Right atrium auricular region (tissue), 2 donors: ENCODE data around the gene HOXB1. TPM values are rescaled to one million over a fixed set of nuclear protein-coding genes. Genes with fewer than 3 reads are reported as not detected.

Source experiments
- DNase-seq: peaks from one replicate; pipeline ENCODE4 v3.0.0-alpha.2; 2019; ENCODE audit warnings: low spot score
- H3K27ac ChIP-seq, 2 donors: fragments of 200-600 bp; sonication (generic); 1 replicate in 1 of 2; 2 replicates in 1 of 2; pipeline ENCODE4 v1.5.1; 2016 to 2019
- H3K27me3 ChIP-seq, 2 donors: fragments of 200-600 bp; sonication (generic); one replicate each; pipeline versions ENCODE4 v1.5.1 to v1.6.0; 2017 to 2019
- H3K36me3 ChIP-seq: fragments of 200-600 bp; sonication (generic); one replicate; pipeline ENCODE4 v1.5.1; 2016
- H3K4me1 ChIP-seq, 2 donors: fragments of 200-600 bp; sonication (generic); one replicate each; pipeline versions ENCODE4 v1.5.1 to v1.6.0; 2017 to 2019
- H3K4me3 ChIP-seq, 2 donors: fragments of 200-600 bp; sonication (generic); 1 replicate in 1 of 2; 2 replicates in 1 of 2; pipeline ENCODE4 v1.5.1; 2017 to 2019; ENCODE audit warnings: mild to moderate bottlenecking in 1 of 2, moderate library complexity in 1 of 2
- H3K9me3 ChIP-seq, 2 donors: fragments of 200-600 bp; sonication (generic); one replicate each; pipeline ENCODE4 v1.5.1; 2019
- total RNA-seq, 2 donors: library from RNA; depleted of rRNA; stranded (reverse); fragments of >200 nt; gene quantifications; one replicate each; pipeline ENCODE4 v1.1.0, GENCODE V29; 2016
- TF ChIP-seq, protein P1 (sequence below), 2 donors: fragments of 200-600 bp; sonication (generic); IDR thresholded peaks; one replicate each; pipeline ENCODE4 v1.5.1; 2019; ENCODE audit warnings: antibody characterized with exemption in 2 of 2

The HOXB1 gene
- total RNA-seq, 2 donors from 2014 or later = not detected

DNA sequence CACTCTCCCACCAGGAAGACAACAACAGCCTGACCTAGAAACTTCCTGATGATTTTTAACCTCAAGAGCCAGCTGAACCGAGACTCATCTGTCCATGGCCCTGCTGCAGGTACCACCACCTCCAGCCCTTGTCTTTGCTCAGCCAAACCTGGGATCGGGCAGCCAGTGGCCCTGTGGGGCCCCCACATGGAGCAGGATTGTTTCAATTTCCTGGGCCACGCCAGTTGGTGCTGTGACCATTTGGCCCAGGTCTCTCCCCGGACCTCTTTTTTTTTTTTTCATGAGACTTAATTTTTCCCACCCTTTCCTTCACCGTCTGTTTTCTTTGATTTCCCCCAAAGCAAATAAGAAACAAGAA, 22.4 kb upstream of the HOXB1 start:
- Histone ChIP-seq H3K27me3 (peaks cover 4 to 7% of the 10 kb centered on the region in 2 donors), H3K27ac (peak overlapping the region in 1 of 2 donors; percentile 48), H3K4me3 (no peak overlapping the region), H3K9me3 (no peaks in the 10 kb centered on the region), H3K36me3 (no peaks in the 10 kb centered on the region), H3K4me1 (peaks cover 0 to 22% of the 10 kb centered on the region in 2 donors)
- DNase-seq = no peak
- TF ChIP-seq, protein P1, sequence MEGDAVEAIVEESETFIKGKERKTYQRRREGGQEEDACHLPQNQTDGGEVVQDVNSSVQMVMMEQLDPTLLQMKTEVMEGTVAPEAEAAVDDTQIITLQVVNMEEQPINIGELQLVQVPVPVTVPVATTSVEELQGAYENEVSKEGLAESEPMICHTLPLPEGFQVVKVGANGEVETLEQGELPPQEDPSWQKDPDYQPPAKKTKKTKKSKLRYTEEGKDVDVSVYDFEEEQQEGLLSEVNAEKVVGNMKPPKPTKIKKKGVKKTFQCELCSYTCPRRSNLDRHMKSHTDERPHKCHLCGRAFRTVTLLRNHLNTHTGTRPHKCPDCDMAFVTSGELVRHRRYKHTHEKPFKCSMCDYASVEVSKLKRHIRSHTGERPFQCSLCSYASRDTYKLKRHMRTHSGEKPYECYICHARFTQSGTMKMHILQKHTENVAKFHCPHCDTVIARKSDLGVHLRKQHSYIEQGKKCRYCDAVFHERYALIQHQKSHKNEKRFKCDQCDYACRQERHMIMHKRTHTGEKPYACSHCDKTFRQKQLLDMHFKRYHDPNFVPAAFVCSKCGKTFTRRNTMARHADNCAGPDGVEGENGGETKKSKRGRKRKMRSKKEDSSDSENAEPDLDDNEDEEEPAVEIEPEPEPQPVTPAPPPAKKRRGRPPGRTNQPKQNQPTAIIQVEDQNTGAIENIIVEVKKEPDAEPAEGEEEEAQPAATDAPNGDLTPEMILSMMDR (IDR thresholded peaks at IDR 0.05) = no peak

DNA sequence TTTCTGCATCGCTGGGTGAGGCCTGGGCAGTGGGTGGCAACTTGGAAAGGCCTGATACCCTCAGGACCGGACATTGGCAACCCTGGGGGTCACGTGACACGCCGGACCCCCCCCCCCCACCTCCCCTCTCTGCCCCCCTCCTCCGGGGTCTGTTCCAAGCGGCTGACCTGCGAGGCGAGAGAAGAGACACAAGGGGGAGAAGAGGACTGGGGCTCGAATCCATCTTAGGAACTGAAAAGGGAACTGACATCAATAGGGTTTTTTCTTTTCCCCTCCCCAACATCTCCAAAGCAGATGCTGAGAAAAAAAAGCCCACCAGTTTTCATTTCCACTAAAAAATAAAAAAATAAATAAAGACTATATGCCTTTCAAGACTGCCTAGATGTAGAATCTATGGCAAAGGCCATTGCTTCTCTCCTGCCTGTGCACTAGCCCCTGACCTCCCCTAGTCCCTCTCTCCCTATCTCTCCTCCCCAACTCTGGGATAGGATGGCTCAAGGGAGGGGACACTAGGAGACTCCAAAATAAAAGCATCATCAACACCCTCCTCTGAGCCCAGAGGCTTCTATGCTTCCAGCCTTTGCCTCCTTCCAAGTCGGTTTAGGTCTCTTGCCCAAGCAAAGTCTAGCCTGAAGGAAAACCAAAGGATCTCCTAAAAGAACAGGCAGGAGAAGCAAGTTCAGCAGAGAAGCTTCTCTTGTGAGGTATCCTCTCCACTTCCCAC, 21.8 kb upstream of the HOXB1 start:
- H3K4me1 ChIP-seq = peaks cover 0 to 22% of the 10 kb centered on the region in 2 donors

DNA sequence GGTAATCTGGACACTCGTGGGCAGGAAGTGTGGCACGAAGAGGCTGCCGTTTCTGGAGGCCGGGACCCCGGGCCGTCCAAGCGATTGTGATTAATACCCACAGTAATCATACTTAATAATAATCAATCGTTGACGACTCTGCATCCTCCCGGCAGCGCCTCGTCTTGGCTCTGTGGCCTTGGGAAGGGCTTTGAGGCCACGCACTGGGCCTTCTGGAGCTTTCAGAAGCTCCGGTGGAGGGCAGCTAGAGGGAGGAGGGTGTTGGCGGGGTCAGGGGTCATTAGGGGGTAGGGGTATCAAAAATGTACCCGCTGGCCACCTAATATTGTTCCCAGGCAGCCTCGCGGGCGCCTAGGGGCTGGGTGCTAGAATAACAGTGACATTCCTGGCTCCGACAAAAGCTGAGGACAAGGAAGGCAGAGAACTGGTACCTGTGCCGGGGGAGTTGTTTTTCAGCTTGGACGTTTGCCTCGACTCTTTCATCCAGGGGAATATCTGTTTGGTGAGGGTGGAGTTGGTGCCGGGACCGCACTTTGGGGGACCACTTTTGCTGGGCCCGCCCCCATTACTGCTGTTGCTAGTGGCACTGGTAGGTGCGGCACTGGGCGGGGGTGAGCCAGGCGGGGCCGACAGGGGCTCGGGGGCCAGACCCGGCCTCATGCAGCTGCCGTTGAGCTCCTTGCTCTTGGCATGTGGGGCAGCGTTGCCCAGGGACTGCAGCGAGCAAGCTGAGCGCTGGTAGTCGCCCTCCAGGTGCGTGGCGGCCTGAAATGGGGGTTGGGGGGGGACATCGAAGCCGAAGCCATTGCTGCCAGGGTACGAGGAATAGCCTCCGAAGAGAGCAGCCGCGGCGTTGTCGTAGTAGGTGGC, 21.0 kb upstream of the HOXB1 start:
- H3K4me3 ChIP-seq = no peak overlapping the region
- TF ChIP-seq, protein P1 (IDR thresholded peaks at IDR 0.05) = no peak
- peaks cover 0 to 14% of the 10 kb centered on the region in 2 donors for H3K4me1 ChIP-seq
- no peak overlapping the region for H3K27ac ChIP-seq
- no peaks in the 10 kb centered on the region for H3K36me3 ChIP-seq
- no peaks in the 10 kb centered on the region for H3K9me3 ChIP-seq
- H3K27me3 ChIP-seq = peaks cover 4 to 7% of the 10 kb centered on the region in 2 donors
- DNase-seq = no peak

More for the DNA sequence above, 21.8 kb upstream of the HOXB1 start:
- no peak for DNase-seq
- Histone ChIP-seq H3K9me3 (no peaks in the 10 kb centered on the region), H3K27ac (peak overlapping the region in 1 of 2 donors; percentile 48), H3K36me3 (no peaks in the 10 kb centered on the region), H3K4me3 (no peak overlapping the region), H3K27me3 (peaks cover 4 to 7% of the 10 kb centered on the region in 2 donors)
- TF ChIP-seq, protein P1 (IDR thresholded peaks at IDR 0.05) = no peak

DNA sequence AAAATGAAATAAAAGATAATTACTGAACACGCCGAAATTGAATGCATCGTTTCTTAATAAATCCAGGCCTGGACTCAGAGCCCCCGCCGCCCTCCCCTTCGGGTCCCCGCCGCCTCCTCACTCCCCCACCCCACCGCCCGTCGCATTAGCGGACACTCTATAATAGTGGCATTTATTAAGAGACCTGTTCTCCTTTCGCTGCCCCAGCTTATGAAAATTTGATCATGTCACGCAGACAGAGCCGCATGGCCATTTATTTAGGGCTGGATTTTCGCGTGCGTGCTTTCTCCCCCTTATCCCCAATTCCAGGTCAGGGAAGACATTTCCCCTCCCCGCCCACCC, 20.4 kb upstream of the HOXB1 start:
- peaks cover 0 to 11% of the 10 kb centered on the region in 2 donors for H3K4me1 ChIP-seq
- no peak overlapping the region for H3K4me3 ChIP-seq
- H3K27ac ChIP-seq = no peak overlapping the region
- no peaks in the 10 kb centered on the region for H3K36me3 ChIP-seq
- DNase-seq = no peak
- H3K9me3 ChIP-seq = no peaks in the 10 kb centered on the region
- TF ChIP-seq, protein P1 (IDR thresholded peaks at IDR 0.05) = no peak
- H3K27me3 ChIP-seq = peaks cover 4 to 7% of the 10 kb centered on the region in 2 donors

DNA sequence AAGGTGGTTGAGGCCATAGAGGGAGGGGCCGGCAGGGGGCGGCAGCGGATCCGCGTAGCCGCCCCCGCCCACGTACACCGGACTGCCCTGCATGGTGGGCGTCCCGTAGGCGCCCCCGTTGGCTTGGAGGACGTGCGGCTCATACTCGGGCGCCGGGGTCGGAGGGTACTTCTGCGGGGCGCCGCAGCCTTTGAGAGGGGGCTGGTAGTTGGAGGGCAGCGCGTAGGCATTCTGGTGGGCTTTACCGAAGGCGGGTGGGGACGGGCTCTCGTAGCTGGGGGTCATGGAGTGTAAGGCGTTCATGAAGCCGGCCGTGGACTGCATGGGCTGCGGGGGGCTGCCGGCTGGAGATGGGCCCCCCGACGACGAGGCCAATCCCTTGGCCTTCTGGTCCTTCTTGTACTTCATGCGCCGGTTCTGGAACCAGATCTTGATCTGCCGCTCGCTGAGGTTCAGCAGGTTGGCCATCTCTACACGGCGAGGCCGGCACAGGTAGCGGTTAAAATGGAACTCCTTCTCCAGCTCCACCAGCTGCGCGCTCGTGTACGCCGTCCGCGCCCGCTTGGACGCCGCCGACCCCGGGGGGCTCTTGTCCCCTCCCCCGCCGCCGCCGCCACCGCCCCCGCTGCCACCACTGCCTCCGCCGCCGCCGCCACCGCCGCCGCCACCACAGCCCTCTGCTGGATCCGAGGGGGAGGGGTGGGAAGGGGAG, 19.8 kb upstream of the HOXB1 start:
- H3K27ac ChIP-seq = no peak overlapping the region
- no peak for DNase-seq
- H3K36me3 ChIP-seq = no peaks in the 10 kb centered on the region
- TF ChIP-seq, protein P1 (IDR thresholded peaks at IDR 0.05) = no peak
- H3K9me3 ChIP-seq = no peaks in the 10 kb centered on the region
- peaks cover 0 to 12% of the 10 kb centered on the region in 2 donors for H3K4me1 ChIP-seq
- H3K4me3 ChIP-seq = no peak overlapping the region
- peaks cover 4 to 6% of the 10 kb centered on the region in 2 donors for H3K27me3 ChIP-seq
